SW 1271 (cell line): ENCODE results near the gene LDB1.

ENCODE experiments used
- DNase-seq, 2 experiments: peaks; one replicate each; lab custom pipeline; 2025; lab: John Stamatoyannopoulos, UW

Gene LDB1

GRCh38 chr10:102120142-102120990, at the start of gene LDB1:
LDB1 (minus strand) TSS chr10:102120368; CDS start chr10:102120110, 258 bp downstream.
- DNase-seq: peak in 1 of 2 experiments; percentile 64

- no peak for DNase-seq
Observed at GRCh38 chr10:102167861-102168260, 47.7 kb upstream of the LDB1 start.

DNA sequence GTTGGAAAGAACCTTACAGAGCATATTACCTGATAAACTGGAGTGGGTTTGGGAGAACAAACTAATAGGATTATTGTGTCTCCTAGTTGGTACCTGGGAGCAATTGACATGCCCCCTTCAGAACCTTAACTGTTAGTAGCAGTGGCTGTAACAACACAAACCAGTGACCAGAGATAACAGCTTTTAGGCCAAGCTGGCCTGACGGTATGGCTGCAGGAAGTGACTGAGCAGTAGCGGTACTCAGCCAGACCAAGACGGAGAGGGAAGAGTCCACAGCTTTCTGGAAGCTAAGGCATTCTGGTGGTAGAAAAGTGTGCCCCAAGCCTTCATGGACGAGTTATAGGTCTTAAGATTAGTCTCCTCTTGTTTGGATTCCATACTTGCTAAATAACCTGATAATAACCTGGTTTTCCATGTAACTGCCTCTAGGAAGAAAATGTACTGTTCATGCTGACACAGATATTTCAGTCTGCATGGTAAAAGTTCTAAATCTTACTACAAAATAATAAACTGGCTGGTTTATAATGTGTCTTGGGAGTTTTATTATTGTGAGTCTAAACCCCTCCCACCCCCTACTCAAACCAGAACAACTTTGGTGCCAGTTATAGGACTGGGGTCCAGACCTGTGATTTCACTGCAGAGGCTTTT, 43.3 kb upstream of the LDB1 start:
- DNase-seq: no peak

- no peak for DNase-seq
Observed at GRCh38 chr10:102159831-102160230, 39.7 kb upstream of the LDB1 start.

DNA sequence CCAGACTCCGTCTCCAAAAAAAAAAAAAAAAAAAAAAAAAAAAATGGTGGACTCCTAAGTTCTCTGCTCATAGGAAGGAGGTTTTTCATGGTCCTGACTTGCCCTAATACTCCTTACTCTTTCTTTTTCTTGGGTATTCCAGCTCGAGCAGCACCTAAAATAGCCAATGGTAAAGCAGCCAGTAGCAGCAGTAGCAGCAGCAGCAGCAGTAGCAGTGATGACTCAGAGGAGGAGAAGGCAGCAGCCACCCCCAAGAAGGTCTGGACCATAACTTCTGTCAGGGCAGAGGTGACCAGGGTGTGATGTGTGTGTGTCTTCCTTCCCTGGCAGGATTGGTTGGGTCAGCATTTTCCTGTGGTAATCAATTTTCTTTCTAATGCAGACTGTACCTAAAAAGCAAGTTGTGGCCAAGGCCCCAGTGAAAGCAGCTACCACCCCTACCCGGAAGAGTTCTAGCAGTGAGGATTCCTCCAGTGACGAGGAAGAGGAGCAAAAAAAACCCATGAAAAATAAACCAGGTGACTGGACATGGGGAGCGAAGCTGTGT, 39.0 kb upstream of the LDB1 start:
- no peak for DNase-seq

DNA sequence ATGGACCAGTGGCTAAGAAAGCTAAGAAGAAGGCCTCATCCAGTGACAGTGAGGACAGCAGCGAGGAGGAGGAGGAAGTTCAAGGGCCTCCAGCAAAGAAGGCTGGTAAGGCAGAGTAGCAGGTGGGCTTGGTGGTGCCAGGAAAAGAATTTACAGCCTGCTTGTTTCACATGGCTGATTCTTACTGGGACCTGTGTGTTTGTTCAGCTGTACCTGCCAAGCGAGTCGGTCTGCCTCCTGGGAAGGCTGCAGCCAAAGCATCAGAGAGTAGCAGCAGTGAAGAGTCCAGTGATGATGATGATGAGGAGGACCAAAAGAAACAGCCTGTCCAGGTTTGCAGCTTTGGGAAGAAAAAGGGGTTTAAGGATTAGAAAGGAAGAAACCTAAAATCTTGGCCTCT, 37.1 kb upstream of the LDB1 start:
- no peak for DNase-seq

GRCh38 chr10:102154466-102155116, 34.4 kb upstream of the LDB1 start:
- no peak for DNase-seq

- no peak for DNase-seq
Observed at GRCh38 chr10:102153093-102153620, 33.0 kb upstream of the LDB1 start.

GRCh38 chr10:102152545-102152890, 32.4 kb upstream of the LDB1 start:
- DNase-seq: no peak

- DNase-seq: peak; percentile 94 to 97
Observed at GRCh38 chr10:102151774-102152544, 31.8 kb upstream of the LDB1 start, which contains the start of gene NOLC1. NOLC1 (plus strand) TSS chr10:102152389; CDS start chr10:102152411, 22 bp downstream.

DNA sequence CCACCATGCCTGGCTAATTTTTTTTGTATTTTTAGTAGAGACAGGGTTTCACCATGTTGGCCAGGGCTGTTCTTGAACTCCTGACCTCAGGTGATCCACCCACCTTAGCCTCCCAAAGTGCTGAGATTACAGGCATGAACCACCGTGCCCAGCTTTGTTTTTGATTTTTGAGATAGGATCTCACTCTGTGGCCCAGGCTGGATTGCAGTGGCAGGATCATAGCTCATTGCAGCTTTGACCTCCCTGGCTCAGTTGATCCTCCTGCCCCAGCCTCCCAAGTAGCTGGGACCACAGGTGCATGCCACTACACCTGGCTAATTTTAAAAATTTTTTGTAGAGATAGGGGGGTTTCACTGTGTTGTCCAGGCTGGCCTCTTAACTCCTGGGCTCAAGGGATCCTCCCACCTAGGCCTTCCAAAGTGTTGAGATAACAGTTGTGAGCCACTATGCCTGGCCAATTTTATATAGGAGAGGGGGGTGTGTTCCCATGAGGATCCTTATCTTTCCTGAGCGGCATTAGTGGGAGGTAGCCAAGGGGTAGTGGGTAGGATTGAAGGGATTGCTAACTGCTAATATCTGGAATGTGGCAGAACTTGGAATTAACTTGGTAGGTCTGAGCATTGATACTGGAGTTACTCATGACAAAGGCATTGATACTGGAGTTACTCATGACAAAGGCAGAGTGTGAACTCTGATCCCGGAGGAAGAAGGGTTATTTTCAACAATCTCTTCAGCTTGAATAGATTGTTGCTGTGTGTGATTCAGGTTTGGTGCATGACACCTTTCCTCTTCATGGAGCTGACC, 31.0 kb upstream of the LDB1 start:
- DNase-seq: peak; percentile 48 to 76

- no peak for DNase-seq
Observed at GRCh38 chr10:102148275-102148674, 28.1 kb upstream of the LDB1 start.

DNA sequence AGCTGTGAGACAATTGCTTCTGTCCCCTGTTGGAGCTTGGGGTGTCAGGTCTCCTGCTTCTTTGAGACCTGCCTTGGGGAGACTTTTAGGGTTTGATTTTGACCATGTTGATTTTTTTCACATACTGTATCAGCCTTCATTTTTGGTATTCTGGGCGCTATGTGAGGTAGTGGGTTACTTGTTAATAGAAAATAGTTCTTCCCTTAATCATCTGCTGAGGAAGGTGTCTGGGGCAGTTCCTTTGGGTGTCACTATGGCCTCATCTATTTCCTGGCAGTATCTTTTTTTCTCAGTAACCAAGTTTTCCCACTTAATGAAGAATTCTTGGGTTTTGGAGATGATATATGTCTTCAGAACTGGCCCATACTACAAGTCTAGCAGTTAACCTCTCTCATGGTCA, 27.4 kb upstream of the LDB1 start:
- DNase-seq: no peak

DNA sequence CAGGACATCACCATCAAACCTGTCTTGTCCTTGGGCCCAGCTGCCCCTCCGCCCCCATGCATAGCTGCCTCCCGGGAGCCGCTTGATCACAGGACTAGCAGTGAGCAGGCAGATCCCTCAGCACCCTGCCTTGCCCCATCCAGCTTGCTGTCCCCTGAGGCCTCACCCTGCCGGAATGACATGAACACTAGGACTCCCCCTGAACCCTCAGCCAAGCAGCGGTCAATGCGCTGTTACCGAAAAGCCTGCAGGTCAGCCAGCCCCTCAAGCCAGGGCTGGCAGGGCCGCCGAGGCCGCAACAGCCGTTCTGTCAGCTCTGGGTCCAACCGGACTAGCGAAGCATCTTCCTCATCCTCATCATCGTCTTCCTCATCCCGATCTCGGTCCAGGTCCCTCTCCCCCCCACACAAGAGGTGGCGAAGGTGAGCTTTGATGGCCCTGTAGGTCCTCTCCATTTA, 26.8 kb upstream of the LDB1 start:
- DNase-seq: no peak

DNA sequence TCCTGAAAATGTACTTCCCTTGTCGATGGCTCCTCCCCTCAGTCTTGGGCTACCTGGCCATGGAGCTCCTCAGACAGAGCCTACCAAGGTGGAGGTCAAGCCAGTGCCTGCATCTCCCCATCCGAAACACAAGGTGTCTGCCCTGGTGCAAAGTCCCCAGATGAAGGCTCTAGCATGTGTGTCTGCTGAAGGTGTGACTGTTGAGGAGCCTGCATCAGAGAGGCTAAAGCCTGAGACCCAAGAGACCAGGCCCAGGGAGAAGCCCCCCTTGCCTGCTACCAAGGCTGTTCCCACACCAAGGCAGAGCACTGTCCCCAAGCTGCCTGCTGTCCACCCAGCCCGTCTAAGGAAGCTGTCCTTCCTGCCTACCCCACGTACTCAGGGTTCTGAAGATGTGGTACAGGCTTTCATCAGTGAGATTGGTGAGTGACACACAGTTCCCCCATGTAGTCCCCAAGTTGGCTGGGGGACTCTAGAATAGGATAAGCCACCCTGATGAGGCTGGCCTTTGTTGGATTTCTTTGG, 21.5 kb upstream of the LDB1 start:
- no peak for DNase-seq

- no peak for DNase-seq
Observed at GRCh38 chr10:102140913-102141540, 20.9 kb upstream of the LDB1 start.

- DNase-seq: no peak
Observed at GRCh38 chr10:102140218-102140617, 20.1 kb upstream of the LDB1 start.

- DNase-seq: no peak
Observed at GRCh38 chr10:102139281-102140110, 19.3 kb upstream of the LDB1 start.

DNA sequence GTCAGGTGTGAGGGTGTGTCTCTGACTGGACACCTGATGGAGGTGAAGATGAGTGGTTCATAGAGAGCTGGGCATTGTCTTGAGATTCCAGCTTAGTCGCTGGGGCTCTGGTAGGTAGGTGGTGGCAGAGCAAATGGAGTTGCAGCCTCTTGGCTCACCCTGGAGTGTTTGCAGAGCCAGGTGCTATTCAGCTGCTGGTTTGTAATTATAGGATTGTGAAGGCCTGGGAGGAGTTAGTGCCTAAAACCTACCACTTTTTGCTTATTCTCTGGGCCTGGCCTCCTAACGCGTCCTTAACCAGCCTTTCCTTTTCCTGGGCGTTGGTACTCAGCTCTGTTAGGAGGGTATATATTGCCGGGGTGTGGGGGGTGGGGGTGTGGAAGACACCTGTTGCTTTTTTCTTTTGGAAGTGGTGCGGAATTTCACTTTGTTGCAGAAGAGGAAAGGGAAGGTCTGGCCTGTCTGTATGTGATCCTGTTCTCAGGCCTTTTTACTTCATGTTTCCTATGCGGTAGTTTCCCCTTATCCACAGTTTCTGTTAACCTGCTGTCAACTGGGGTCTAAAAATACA, 15.9 kb upstream of the LDB1 start:
- DNase-seq: no peak
